ENCODE data around the gene TAPT1. TPM values are rescaled to one million over a fixed set of nuclear protein-coding genes. Genes with fewer than 3 reads are reported as not detected.

TAPT1 gene
- total and polyA plus RNA-seq, 2 experiments from 2014 or later = 3.6 to 9.9 TPM

DNA sequence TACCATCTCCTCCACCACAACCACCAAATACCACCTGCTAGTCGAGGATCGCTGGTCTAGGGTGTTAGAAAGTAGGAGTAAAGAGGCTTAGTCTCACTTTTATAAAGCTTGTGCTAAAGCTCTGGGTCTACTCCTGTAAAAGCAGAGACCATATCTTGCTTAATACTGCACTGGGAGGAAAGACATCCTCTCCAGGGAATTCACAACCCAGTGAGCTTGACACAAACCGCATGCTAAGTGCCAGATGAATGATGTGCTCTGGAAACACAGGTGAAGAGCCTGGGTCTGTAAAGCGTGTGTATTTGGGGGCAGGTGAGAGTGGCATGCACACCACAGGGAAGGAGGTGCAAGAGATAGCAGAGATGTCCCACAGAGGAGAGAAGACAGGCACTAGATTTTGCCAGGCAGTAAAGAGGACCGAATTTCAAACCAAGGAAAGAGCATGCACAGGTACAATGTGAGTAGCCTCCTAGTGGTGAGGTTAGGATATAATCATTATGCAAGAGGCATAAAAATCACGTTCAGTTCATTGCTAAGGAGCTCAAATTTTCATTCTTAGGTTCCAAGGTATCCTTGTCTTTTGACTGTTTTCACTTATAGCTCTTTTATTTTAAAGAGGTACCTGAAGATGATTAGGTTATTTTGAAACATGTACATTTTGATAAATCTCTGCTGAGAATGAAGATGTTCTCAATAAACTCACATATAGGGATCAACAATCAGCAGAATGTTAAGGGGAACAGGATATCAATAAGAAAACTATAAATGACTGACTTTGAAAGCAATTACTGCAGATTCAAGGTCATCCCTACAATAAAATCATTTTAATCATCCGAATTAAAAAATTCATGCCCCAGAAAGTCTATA, 20.7 kb downstream of the TAPT1 start:
- peaks cover 2% of the 10 kb centered on the region for H3K27me3 Mint-ChIP-seq (ENCODE audit: insufficient read depth, low read depth, poor library complexity)
- no peak for TF ChIP-seq JUNB (IDR thresholded peaks at IDR 0.05; ENCODE audit: unreplicated experiment)
- TF ChIP-seq STAT1 (IDR thresholded peaks at IDR 0.05; ENCODE audit: unreplicated experiment) = no peak
- no peak for TF ChIP-seq POLR2AphosphoS5 (IDR thresholded peaks at IDR 0.05; ENCODE audit: low read depth)
- TF ChIP-seq, protein P1, sequence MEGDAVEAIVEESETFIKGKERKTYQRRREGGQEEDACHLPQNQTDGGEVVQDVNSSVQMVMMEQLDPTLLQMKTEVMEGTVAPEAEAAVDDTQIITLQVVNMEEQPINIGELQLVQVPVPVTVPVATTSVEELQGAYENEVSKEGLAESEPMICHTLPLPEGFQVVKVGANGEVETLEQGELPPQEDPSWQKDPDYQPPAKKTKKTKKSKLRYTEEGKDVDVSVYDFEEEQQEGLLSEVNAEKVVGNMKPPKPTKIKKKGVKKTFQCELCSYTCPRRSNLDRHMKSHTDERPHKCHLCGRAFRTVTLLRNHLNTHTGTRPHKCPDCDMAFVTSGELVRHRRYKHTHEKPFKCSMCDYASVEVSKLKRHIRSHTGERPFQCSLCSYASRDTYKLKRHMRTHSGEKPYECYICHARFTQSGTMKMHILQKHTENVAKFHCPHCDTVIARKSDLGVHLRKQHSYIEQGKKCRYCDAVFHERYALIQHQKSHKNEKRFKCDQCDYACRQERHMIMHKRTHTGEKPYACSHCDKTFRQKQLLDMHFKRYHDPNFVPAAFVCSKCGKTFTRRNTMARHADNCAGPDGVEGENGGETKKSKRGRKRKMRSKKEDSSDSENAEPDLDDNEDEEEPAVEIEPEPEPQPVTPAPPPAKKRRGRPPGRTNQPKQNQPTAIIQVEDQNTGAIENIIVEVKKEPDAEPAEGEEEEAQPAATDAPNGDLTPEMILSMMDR (conservative IDR thresholded peaks at IDR 0.05; ENCODE audit: low read depth in 2 of 2) = peak; percentile 66 to 75
- TF ChIP-seq EZH2 (IDR thresholded peaks at IDR 0.05; ENCODE audit: low read depth, unreplicated experiment) = no peak
- peaks cover 22% of the 10 kb centered on the region for H3K4me1 Mint-ChIP-seq
- no peak overlapping the region for H2AFZ ChIP-seq
- H3K36me3 ChIP-seq (ENCODE audit: insufficient read depth) = no peaks in the 10 kb centered on the region
- H3F3A ChIP-seq (replicated peaks; ENCODE audit: low read depth) = no peaks in the 10 kb centered on the region
- H3K27me3 ChIP-seq (ENCODE audit: insufficient read depth) = no peaks in the 10 kb centered on the region
- H3K4me1 ChIP-seq (ENCODE audit: insufficient read depth) = peaks cover 6% of the 10 kb centered on the region
- H3K36me3 Mint-ChIP-seq (ENCODE audit: low read depth) = no peaks in the 10 kb centered on the region
- ATAC-seq = peak; percentile 84
- no peaks in the 10 kb centered on the region; the same call in 1 of the 2 replicates for H3K79me2 ChIP-seq (replicated peaks; ENCODE audit: insufficient read depth)
- H3K27ac ChIP-seq (ENCODE audit: low read depth) = no peak overlapping the region
- H3K4me3 Mint-ChIP-seq = no peak overlapping the region
- no peak overlapping the region for H3K4me2 ChIP-seq
- no peaks in the 10 kb centered on the region for H3K9me2 ChIP-seq (ENCODE audit: insufficient read depth)
- H3K27ac Mint-ChIP-seq = no peak overlapping the region
- H3K4me3 ChIP-seq = no peak overlapping the region
- peak; percentile 79 for DNase-seq (ENCODE audit: low spot score)
- H4K20me1 ChIP-seq (replicated peaks; ENCODE audit: insufficient read depth) = peaks cover 9% of the 10 kb centered on the region
- no peaks in the 10 kb centered on the region for H3K9me3 Mint-ChIP-seq

DNA sequence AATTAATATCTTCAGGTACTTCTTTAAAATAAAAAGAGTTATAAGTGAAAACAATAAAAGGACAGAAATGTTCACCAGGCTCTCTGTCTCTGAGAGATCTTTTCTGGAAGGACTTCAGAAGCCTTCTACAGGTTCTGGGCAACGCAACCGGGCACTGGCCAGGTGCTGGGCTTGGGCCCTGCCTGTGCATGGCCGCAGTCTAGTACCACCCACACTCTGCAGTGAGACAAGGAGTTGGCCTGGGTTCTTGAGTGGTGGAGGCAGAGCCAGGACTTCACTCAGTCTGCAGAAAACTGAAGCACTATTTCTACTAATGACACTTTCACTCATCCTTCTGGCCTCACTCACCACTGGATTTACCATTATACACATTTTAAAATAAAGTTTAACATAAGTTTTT, 21.8 kb downstream of the TAPT1 start:
- no peak overlapping the region for H3K4me3 Mint-ChIP-seq
- DNase-seq (ENCODE audit: low spot score) (no peak), ATAC-seq (no peak)
- no peaks in the 10 kb centered on the region; the same call in 1 of the 2 replicates for H3K79me2 ChIP-seq (replicated peaks; ENCODE audit: insufficient read depth)
- H3K36me3 Mint-ChIP-seq (ENCODE audit: low read depth) = no peaks in the 10 kb centered on the region
- H3K27me3 Mint-ChIP-seq (ENCODE audit: insufficient read depth, low read depth, poor library complexity) = peaks cover 2% of the 10 kb centered on the region
- H2AFZ ChIP-seq = no peak overlapping the region
- no peak overlapping the region for H3K27ac Mint-ChIP-seq
- no peaks in the 10 kb centered on the region for H3K27me3 ChIP-seq (ENCODE audit: insufficient read depth)
- peaks cover 6% of the 10 kb centered on the region for H3K4me1 ChIP-seq (ENCODE audit: insufficient read depth)
- no peaks in the 10 kb centered on the region for H3K9me3 Mint-ChIP-seq
- H3K4me3 ChIP-seq = no peak overlapping the region
- no peaks in the 10 kb centered on the region for H3F3A ChIP-seq (replicated peaks; ENCODE audit: low read depth)
- no peaks in the 10 kb centered on the region for H3K36me3 ChIP-seq (ENCODE audit: insufficient read depth)
- peaks cover 22% of the 10 kb centered on the region for H3K4me1 Mint-ChIP-seq
- no peaks in the 10 kb centered on the region for H3K9me2 ChIP-seq (ENCODE audit: insufficient read depth)
- no peak overlapping the region for H3K27ac ChIP-seq (ENCODE audit: low read depth)
- H3K4me2 ChIP-seq = no peak overlapping the region
- peaks cover 9% of the 10 kb centered on the region for H4K20me1 ChIP-seq (replicated peaks; ENCODE audit: insufficient read depth)
- TF ChIP-seq, protein P2, sequence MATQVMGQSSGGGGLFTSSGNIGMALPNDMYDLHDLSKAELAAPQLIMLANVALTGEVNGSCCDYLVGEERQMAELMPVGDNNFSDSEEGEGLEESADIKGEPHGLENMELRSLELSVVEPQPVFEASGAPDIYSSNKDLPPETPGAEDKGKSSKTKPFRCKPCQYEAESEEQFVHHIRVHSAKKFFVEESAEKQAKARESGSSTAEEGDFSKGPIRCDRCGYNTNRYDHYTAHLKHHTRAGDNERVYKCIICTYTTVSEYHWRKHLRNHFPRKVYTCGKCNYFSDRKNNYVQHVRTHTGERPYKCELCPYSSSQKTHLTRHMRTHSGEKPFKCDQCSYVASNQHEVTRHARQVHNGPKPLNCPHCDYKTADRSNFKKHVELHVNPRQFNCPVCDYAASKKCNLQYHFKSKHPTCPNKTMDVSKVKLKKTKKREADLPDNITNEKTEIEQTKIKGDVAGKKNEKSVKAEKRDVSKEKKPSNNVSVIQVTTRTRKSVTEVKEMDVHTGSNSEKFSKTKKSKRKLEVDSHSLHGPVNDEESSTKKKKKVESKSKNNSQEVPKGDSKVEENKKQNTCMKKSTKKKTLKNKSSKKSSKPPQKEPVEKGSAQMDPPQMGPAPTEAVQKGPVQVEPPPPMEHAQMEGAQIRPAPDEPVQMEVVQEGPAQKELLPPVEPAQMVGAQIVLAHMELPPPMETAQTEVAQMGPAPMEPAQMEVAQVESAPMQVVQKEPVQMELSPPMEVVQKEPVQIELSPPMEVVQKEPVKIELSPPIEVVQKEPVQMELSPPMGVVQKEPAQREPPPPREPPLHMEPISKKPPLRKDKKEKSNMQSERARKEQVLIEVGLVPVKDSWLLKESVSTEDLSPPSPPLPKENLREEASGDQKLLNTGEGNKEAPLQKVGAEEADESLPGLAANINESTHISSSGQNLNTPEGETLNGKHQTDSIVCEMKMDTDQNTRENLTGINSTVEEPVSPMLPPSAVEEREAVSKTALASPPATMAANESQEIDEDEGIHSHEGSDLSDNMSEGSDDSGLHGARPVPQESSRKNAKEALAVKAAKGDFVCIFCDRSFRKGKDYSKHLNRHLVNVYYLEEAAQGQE (IDR thresholded peaks at IDR 0.05; ENCODE audit: unreplicated experiment) = no peak
- no peak for TF ChIP-seq ZNF114 (CRISPR knock-in tag; IDR thresholded peaks at IDR 0.05)
- no peak for TF ChIP-seq EZH2phosphoT487 (IDR thresholded peaks at IDR 0.05; ENCODE audit: unreplicated experiment)
- TF ChIP-seq, protein P1 (conservative IDR thresholded peaks at IDR 0.05; ENCODE audit: low read depth in 2 of 2) = no peak

All from GM23338 (cell line).